Measurements from ENCODE around the gene WDR88. TPM values are rescaled to one million over a fixed set of nuclear protein-coding genes. Genes with fewer than 3 reads are reported as not detected.

Gene WDR88
- total RNA-seq, 2 donors from 2014 or later: not detected

GRCh38 chr19:33214596-33214995 lies 82.7 kb downstream of the WDR88 start:
- no peaks in the 10 kb centered on the region for H3K4me1 ChIP-seq
- no peak overlapping the region for H3K4me3 ChIP-seq
- DNase-seq: no peak
- H3K9me3 ChIP-seq: no peaks in the 10 kb centered on the region
- intact Hi-C loops (cut with DNase I): no loop called here
- H3K27me3 ChIP-seq: no peaks in the 10 kb centered on the region
- no peak overlapping the region for H3K9ac ChIP-seq (ENCODE audit: low read depth in 2 of 2, low read length in 2 of 2)
- H3K27ac ChIP-seq: no peak overlapping the region
- TF ChIP-seq CTCF (IDR thresholded peaks at IDR 0.05): no peak
- no peaks in the 10 kb centered on the region for H3K36me3 ChIP-seq

GRCh38 chr19:33215438-33216197 lies 83.7 kb downstream of the WDR88 start:
- Histone ChIP-seq H3K27ac (no peak overlapping the region), H3K9me3 (no peaks in the 10 kb centered on the region), H3K4me1 (no peaks in the 10 kb centered on the region), H3K27me3 (no peaks in the 10 kb centered on the region), H3K9ac (ENCODE audit: low read depth in 2 of 2, low read length in 2 of 2) (no peak overlapping the region), H3K4me3 (no peak overlapping the region), H3K36me3 (no peaks in the 10 kb centered on the region)
- DNase-seq: no peak
- no peak for TF ChIP-seq CTCF (IDR thresholded peaks at IDR 0.05)
- intact Hi-C loops (cut with DNase I): no loop called here

- intact Hi-C loops (cut with DNase I): no loop called here
- no peaks in the 10 kb centered on the region for H3K27me3 ChIP-seq
- H3K9ac ChIP-seq (ENCODE audit: low read depth in 2 of 2, low read length in 2 of 2): no peak overlapping the region
- no peak overlapping the region for H3K4me3 ChIP-seq
- no peaks in the 10 kb centered on the region for H3K4me1 ChIP-seq
- TF ChIP-seq CTCF (IDR thresholded peaks at IDR 0.05): no peak
- no peaks in the 10 kb centered on the region for H3K9me3 ChIP-seq
- no peak overlapping the region for H3K27ac ChIP-seq
- H3K36me3 ChIP-seq: no peaks in the 10 kb centered on the region
- DNase-seq: no peak
Observed at GRCh38 chr19:33216198-33216830, 84.4 kb downstream of the WDR88 start.

- no peak overlapping the region for H3K27ac ChIP-seq
- no peak for DNase-seq
- H3K4me1 ChIP-seq: no peaks in the 10 kb centered on the region
- intact Hi-C loops (cut with DNase I): no loop called here
- H3K27me3 ChIP-seq: no peaks in the 10 kb centered on the region
- no peak for TF ChIP-seq CTCF (IDR thresholded peaks at IDR 0.05)
- no peaks in the 10 kb centered on the region for H3K9me3 ChIP-seq
- no peak overlapping the region for H3K9ac ChIP-seq (ENCODE audit: low read depth in 2 of 2, low read length in 2 of 2)
- H3K4me3 ChIP-seq: no peak overlapping the region
- H3K36me3 ChIP-seq: no peaks in the 10 kb centered on the region
Observed at GRCh38 chr19:33217881-33218280, 86.0 kb downstream of the WDR88 start.

- no peak for DNase-seq
- no peak for TF ChIP-seq CTCF (IDR thresholded peaks at IDR 0.05)
- Histone ChIP-seq H3K4me1 (no peaks in the 10 kb centered on the region), H3K9me3 (no peaks in the 10 kb centered on the region), H3K4me3 (no peak overlapping the region), H3K27me3 (peaks cover 4% of the 10 kb centered on the region), H3K36me3 (no peaks in the 10 kb centered on the region), H3K9ac (ENCODE audit: low read depth in 2 of 2, low read length in 2 of 2) (no peak overlapping the region), H3K27ac (no peak overlapping the region)
- intact Hi-C loops (cut with DNase I): no loop called here
Observed at GRCh38 chr19:33219261-33219815, 87.4 kb downstream of the WDR88 start.

All from colonic mucosa (tissue), 4 donors.